ENCODE measurements around the gene LYPLAL1.
"Not testable (repeated sequence)": the region's sequence is repeated elsewhere in the genome, so short reads cannot be mapped to it uniquely, and the experiment has no call there.

Gene LYPLAL1

DNA sequence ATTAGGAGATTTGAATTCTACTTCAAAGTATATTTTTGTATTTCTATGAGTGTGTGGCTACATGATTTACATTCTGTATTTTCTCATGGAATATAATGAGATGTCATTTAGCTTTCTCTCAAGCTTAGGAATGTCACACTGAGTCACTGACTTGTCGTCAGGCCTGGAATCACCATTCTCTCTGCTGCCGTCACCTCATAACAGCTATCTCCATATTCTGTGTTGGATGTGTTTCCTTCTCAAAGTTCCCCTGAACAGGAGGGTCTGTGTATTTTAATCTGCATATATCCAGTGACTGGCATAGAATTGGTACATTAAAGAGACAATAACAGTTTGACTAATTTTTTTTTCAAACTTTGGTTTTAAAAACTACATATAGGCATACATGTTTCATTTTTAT, 35.9 kb downstream of the LYPLAL1 start:
- no peak for DNase-seq (ENCODE audit: low read depth in 2 of 2, low spot score in 1 of 2)

DNA sequence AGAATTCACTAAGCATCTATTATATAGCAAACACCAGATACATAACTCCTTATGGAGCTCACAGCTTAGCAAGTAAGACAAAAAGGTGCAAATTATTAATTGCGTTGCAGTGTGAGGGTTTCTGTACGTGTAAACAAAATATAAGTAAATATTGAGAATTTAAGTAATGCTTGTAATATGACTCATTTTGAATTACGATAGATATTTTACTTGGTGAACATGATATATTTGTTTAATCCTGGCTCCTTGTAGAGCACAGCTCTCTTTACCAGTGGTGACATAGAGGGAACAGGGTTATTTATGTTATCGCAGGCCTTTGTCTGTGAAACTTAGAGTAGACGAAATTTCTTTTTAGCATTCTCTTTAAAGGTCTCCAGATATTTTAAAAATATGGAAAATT, 36.4 kb downstream of the LYPLAL1 start:
- DNase-seq (ENCODE audit: low read depth in 2 of 2, low spot score in 1 of 2), result no peak

DNA sequence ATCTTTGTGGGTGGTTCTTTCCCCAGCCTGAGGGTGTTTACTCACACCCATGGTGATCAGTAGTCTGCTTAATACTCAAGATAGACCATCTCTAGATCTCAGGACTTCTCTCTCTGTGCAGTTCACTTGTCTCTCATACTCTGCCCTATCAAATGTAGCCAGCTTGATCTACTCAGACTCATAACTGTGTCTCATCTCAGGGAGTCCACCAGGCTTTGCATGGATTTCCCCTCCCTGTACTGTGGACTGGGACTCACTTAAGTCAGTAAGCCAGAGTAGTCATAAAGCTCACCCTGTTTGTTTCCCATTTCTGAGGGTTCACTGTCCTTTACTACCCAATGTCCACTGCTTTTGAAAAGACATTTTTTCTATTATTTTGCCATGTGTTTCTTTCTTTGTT, 41.8 kb downstream of the LYPLAL1 start:
- DNase-seq (ENCODE audit: low read depth in 2 of 2, low spot score in 1 of 2), result no peak

DNA sequence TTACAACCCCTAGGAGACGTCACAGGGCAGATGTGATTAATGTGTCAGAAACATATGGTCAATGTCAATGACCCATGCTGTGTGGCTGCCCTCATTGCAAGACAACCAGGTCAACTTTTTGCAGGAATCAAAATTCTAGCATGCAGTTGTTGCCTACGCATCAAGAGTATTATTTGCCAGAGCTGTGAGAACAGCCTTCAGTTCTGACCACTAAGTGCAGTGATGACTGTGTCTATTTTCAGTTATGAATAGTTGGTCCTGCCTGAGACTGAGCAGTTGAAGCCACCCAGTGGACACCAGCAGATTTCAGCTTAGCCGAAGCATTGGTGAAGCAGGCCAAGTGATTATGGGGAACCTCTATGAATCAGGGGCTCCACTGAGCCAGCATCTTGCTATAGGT, 47.3 kb downstream of the LYPLAL1 start:
- DNase-seq (ENCODE audit: low read depth in 2 of 2, low spot score in 1 of 2), result no peak

DNA sequence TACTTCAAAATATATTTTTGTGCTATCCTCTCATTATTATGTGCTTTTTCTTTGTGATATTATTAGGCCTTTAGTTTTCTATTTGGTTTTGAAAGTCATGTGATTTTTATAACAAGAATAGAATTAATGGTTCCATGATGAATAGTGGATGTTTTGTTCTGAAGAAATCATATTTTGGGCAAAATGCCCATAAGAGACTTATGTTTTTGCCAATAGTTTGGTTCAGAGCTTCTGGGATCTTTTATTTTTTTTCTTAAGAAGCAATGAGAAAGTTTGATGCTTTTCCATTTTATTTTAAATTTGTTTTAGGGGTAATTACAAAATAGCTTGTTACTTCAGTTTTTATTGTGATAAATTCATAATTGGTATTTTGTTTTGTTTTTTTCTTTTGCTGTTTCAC, 49.8 kb downstream of the LYPLAL1 start:
- DNase-seq (ENCODE audit: low read depth in 2 of 2, low spot score in 1 of 2), result no peak

DNA sequence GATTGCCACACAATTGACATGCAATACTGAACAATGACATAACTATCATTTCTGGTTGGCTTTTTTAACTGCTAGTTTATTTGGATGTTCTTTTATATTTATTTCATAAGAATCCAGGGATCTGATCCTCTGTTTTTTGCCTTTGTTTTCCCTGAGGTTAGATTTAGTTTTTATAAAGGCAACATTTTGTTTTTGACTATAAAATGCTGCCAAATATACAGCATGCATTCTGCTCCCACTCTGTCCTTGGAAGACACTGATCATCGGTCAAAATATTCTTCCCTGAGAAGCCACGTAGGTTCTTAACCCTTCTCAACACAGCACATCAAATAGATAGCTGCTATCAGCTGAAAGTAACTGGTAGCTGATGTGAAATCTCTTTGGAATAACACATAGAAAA, 52.5 kb downstream of the LYPLAL1 start:
- no peak for DNase-seq (ENCODE audit: low read depth in 2 of 2, low spot score in 1 of 2)

DNA sequence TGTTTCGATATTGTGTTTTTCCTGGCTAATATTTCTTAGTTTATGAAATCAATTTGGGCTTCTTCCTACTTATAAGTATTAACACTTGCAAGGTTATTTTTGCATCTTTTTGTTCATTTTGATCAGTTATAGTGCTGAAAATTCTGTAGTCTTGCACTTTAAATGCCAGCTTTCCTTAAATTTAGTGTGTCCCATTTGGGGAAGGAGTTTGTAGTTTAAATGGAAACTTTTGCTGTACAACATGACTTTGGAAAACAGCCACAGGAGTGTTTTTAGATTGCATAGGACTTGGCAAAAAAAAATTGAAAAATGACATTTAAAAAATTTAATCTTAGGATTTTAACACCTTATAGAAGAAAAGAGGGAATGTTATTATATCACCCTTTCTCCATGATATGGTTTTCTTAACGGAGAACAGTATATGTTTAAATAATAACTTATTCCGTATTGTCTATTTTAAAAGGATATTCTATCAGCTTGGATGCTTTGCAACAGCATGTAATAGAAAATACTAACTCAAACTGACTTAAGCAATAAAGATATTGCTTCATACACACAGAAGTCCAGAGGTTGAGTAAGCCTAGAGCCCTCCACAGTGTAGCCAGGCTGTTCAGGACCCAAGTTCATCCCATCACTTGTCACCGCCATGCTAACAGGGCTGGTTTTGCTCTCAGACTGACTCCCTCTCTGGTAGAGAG, 53.8 kb downstream of the LYPLAL1 start:
- DNase-seq (ENCODE audit: low read depth in 2 of 2, low spot score in 1 of 2), result no peak

DNA sequence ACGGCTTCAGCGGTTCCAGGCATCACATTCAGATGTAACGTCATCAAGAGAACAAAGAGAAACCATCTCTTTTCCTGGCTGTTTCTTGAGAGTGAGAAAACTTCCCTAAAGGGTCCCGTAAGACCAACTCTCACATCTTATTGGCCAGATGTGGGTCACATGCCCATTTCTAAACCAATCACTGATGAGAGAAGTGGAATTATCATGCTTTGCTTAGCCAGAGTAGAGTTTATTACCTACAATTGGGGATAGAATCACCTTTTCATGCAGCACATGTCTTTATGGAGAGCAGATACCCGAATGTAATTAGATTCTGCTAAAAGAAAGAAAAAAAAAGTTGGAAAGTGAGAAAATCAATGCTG, 54.4 kb downstream of the LYPLAL1 start:
- no peak for DNase-seq (ENCODE audit: low read depth in 2 of 2, low spot score in 1 of 2)

DNA sequence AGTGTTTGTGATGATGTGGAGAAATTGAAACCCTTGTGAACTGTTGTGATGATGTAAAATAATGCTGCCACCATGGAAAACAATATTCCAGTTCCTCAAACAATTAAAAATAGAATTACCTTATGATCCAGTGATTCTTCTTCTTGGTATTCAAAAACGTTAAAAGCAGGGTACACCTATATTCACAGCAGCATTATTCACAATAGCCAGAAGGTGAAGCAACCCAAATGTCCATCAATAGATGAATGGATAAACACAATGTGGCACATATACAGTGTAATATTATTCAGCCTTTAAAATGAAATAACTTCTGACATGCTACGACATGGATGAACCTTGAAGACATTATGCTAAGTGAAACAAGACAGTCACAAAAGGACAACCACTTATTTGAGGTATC, 59.2 kb downstream of the LYPLAL1 start:
- no peak for DNase-seq (ENCODE audit: low read depth in 2 of 2, low spot score in 1 of 2)

DNA sequence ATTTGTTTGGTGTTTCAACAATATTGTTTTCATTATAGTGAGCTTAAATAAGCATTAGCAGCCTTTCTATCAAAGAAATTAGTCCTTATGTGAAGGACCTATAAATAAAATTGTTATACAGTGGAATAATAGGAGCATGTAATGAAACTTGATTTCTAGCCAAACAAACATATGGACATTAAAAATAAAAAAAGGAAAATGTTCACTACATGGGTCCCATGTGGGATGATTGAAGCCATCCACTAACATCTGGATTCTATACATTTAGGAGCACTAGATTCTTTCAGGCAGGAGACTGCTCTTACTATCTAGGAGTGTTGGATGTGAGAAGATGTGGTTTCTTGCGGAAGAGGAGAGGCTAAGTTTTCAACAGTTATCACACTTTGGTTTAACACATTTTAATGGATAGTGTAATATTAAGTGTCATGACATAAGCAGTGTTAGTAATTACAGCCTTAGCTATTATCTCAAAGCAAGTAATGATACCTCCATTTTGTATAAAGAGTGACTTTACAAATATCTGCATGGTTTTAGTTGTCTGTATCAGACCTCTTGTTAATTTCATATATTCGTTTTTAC, 62.3 kb downstream of the LYPLAL1 start:
- no peak for DNase-seq (ENCODE audit: low read depth in 2 of 2, low spot score in 1 of 2)

DNA sequence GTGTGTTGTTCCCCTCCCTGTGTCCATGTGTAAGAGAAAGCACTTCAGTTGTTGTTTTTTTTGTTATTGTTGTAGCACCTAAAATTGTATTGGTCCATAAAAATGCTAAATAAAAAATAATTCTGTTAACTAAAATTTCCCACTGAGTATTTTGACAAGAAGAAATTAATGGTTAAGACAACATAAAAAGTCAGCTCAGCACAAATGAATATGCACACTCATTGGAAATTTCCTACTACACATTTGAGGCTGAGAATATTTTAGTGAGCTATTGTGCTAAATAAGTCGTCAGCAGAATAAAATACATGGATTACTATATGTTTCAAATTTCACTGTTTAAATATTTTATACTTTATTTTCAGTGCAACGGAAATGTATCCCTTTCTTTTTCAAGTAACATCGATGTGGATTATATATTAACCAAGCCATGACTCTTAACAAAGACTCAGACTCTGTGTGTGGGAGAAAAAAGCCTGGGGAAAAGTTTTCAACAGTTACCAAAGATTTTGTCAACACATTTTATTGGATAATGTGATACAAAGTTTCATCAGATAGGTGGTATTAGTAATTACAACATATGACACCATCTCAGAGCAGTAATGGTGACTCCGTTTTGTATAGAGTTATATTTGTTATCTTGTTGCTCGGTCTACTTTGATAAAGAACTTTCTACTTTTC, 63.4 kb downstream of the LYPLAL1 start:
- DNase-seq (ENCODE audit: low read depth in 2 of 2, low spot score in 1 of 2), result no peak

DNA sequence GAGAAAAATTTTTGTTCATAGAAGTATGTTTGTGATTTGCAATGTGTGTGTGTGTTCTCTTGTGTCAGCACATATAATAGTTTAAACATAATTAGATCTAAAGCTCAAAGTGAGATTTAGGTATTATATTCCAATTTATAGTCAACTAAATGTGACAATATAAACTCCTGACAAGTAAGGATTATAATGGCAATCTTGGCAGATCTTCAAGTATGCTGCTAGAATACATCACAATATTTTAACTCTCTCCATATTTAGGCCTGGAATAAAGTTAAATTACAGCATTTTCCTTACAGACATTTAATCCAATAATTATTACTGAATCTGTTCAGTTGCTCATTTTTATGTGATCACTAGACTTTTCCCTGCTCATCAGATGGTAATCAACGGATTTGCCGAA, 65.8 kb downstream of the LYPLAL1 start:
- DNase-seq (ENCODE audit: low read depth in 2 of 2, low spot score in 1 of 2), result no peak

DNA sequence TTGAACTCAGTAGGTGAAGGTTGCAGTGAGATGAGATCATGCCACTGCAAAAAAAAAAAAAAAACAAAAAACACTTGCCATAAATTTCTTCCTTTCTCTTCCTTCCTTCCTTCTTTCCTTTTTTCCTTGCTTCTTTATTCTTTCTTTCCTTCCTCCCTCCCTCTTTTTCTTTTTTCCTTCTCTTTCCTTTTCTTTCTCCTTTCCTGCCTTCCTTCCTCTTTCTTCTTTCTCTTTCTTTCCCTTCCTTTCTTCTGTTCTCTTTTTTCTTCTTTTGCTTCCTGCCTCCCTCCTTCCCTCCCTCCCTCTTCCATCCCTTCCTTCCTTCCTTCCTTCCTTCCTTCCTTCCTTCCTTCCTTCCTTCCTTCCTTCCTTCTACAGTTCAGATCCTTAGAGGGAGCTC, 71.2 kb downstream of the LYPLAL1 start:
- no peak for DNase-seq (ENCODE audit: low read depth in 2 of 2, low spot score in 1 of 2)

DNA sequence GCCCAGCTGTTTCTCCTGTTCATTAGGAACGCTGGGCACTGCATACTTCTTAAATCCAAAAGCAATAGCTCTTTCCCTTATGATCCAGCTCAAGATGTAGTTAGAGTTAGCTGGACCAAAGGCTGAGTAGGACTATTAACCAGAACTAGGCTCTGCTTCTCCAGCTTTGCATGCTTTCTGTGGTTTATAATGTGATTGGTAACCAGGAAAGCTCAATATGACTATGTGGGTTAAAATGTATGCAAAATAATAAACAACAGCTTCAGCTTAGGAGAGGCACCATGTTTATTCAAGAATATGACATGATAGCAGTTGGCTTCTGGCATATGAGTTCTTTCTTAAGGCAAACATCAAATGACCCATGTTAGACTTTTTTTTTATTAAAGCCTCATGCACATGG, 73.8 kb downstream of the LYPLAL1 start:
- no peak for DNase-seq (ENCODE audit: low read depth in 2 of 2, low spot score in 1 of 2)

DNA sequence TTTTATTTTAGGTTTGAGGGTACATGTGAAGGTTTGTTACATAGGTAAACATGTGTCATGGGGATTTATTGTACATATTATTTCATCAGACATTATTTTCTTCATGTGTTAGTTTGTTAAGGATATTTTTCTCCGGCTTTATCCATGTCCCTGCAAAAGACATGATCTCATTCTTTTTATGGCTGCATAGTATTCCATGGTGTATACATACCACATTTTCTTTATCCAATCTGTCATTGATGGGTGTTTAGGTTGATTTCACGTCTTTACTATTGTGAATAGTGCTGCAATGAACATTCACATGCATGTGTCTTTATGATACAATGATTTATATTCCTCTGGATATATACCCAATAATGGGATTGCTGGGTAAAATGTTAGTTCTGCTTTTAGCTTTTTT, 76.8 kb downstream of the LYPLAL1 start:
- DNase-seq (ENCODE audit: low read depth in 2 of 2, low spot score in 1 of 2), result not testable (repeated sequence)

DNA sequence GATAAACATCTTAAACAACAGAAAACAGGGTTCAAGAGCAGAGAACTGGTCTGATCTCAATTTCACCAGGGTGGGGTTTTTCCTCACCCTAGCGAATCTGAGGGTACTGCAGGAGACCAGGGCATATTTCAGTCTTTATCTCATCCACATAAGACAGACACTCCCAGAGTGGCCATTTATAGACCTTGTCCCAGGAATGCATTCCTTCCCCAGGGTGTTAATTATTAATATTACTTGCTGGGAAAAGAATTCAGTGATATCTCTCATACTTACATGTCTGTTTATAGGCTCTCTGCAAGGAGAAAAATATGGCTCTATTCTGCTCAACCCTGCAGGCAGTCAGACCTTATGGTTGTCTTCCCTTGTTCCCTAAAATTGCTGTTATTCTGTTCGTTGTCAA, 84.1 kb downstream of the LYPLAL1 start:
- no peak for DNase-seq (ENCODE audit: low read depth in 2 of 2, low spot score in 1 of 2)

DNA sequence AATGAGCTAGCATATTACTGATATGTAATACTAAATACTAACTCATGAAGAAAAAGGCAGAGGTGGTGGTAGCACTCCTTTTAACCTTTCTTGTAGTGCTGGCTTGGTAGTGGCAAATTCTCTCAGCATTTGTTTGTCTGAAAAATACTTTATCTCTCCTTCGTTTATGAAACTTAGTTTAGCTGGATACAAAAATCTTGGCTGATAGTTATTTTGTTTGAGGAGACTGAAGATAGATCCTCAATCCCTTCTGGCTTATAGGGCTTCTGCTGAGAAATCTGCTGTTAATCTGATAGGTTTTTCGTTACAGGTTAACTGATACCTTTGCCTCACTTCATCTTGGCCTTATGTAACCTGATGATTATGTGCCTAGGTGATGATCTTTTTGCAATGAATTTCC, 87.8 kb downstream of the LYPLAL1 start:
- no peak for DNase-seq (ENCODE audit: low read depth in 2 of 2, low spot score in 1 of 2)

Data from stimulated activated CD8-positive, alpha-beta memory T cell treated with anti-CD3 and anti-CD28 coated beads, Interleukin-4, amount 100 ng/mL, for 4 hours (primary cell).